ENCODE results near the gene TRMT1. TPM values are rescaled to one million over a fixed set of nuclear protein-coding genes. Genes with fewer than 3 reads are reported as not detected.
"Not testable (repeated sequence)": the region's sequence is repeated elsewhere in the genome, so short reads cannot be mapped to it uniquely, and the experiment has no call there.

Gene TRMT1
- total RNA-seq (2014; rRNA removed) (91.8 and 117 TPM in 2 replicates), Bru-seq, nascent RNA (percentile 79 among the genes with signal in this experiment), BruChase-seq, experiment 1, labeled RNA remaining after a 6-hour chase (percentile 93 among the genes with signal in this experiment), BruChase-seq, experiment 2, labeled RNA remaining after a 2-hour chase (percentile 91 among the genes with signal in this experiment)
- long read RNA-seq, transcript TRMT1-202 (17 exons, 2,142 nt), result major isoform, 37 of 159 reads
- long read RNA-seq, transcript TRMT1-203 (16 exons, 2,263 nt), result minor isoform, 8 of 159 reads
- long read RNA-seq, partial matches to known transcripts, result 51 of 159 reads
- long read RNA-seq, other reads (novel, unspliced or antisense), result 60 of 159 reads

DNA sequence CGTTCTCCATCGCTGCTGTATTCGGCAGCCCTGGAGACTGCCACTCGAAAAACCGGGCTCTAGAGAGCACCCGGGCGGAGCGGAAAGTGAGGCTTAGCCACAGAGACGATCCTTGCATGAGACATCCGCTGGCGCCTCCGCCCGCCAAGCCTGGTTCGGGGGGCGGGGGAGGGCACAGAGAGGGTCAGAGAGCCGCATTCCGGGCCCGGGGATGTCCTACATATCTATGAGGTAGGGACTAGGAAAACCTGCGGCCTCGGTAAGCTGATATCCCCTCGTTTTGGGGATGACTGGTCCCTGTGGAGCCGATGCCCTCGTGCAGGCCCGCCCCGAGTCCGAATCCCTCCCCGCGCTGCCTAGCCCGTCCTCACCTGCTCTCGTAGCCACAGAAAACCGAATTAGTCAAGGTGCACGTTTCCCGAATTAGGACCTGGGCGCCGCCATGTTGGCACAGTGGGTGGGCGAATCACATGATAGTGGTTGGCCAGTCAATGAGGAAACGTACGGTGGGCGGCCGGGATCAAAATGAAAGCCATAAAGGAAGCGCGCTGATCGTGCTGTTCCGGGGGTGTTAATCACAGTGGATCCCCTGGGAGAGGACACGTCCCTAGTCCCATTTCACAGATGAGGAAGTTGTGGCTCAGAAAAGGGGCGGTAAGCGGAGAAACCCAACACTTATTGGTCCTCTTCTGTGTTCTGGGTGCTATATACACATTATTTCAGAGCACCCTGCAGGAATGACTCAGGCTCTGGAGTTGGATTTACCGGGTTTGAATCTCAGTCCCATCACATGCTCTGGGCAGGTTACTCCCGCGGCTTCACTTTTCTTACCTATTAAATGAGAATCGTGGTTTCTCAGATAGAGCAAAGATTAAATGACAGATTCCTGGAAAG, at the start of gene TRMT1:
Gene TRMT1 (minus strand): TSS at position 459 of the 894 bp plus-strand sequence. CDS start 341 bp downstream, at position 118.
- DNase-seq (peak; percentile 97), ATAC-seq (peak; percentile 52)
- POLR2A ChIA-PET (ENCODE audit: unreplicated experiment), result no interaction called here
- Histone ChIP-seq H2AFZ (ENCODE audit: low read length) (peak within 1 kb of the TSS; percentile 82), H3F3A (ENCODE audit: low read length, unreplicated experiment) (peaks cover 4% of the 10 kb centered on the region), H3K36me3 (ENCODE audit: low read depth, low read length) (peaks cover 20% of the 10 kb centered on the region; the same call in 1 of the 2 replicates), H3K4me1 (ENCODE audit: insufficient read depth, low read length) (peaks cover 38% of the 10 kb centered on the region), H3K27ac (ENCODE audit: low read length) (peak within 1 kb of the TSS; percentile 81), H4K20me1 (ENCODE audit: low read length) (peaks cover 26% of the 10 kb centered on the region), H3K9me3 (ENCODE audit: low read length) (no peaks in the 10 kb centered on the region), H3K79me2 (ENCODE audit: low read length) (peaks cover 67% of the 10 kb centered on the region), H3K9ac (ENCODE audit: low read length) (peak within 1 kb of the TSS; percentile 94), H3K9me2 (replicated peaks; ENCODE audit: low read length) (no peaks in the 10 kb centered on the region), H3K4me3 (ENCODE audit: low read length) (peak within 1 kb of the TSS; percentile 91), H3K4me2 (ENCODE audit: low read length) (peak within 1 kb of the TSS; percentile 96), H3K27me3 (ENCODE audit: low read length) (no peaks in the 10 kb centered on the region)
- intact Hi-C loops (cut with micrococcal nuclease), result loop anchor here (1.0 kb wide), 1 partner anchor 34 kb away; the partner anchor contains the start of genes IER2 and STX10
- CTCF ChIA-PET, result interaction anchor here (0.6 to 0.7 kb wide), 2 partner anchors 134 to 154 kb away, joined by 4 to 6 read pairs; no protein-coding TSS in a partner anchor
- BruUV-seq (replicated peaks), result TSS peak; percentile 83
- TF ChIP-seq EZH2 (IDR thresholded peaks at IDR 0.05; ENCODE audit: low read length, unreplicated experiment) (no peak), EZH2phosphoT487 (IDR thresholded peaks at IDR 0.05; ENCODE audit: borderline replicate concordance, low read length) (no peak)
- TF ChIP-seq, protein P1, sequence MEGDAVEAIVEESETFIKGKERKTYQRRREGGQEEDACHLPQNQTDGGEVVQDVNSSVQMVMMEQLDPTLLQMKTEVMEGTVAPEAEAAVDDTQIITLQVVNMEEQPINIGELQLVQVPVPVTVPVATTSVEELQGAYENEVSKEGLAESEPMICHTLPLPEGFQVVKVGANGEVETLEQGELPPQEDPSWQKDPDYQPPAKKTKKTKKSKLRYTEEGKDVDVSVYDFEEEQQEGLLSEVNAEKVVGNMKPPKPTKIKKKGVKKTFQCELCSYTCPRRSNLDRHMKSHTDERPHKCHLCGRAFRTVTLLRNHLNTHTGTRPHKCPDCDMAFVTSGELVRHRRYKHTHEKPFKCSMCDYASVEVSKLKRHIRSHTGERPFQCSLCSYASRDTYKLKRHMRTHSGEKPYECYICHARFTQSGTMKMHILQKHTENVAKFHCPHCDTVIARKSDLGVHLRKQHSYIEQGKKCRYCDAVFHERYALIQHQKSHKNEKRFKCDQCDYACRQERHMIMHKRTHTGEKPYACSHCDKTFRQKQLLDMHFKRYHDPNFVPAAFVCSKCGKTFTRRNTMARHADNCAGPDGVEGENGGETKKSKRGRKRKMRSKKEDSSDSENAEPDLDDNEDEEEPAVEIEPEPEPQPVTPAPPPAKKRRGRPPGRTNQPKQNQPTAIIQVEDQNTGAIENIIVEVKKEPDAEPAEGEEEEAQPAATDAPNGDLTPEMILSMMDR (conservative IDR thresholded peaks at IDR 0.05; ENCODE audit: low read depth, low read length), result no peak

DNA sequence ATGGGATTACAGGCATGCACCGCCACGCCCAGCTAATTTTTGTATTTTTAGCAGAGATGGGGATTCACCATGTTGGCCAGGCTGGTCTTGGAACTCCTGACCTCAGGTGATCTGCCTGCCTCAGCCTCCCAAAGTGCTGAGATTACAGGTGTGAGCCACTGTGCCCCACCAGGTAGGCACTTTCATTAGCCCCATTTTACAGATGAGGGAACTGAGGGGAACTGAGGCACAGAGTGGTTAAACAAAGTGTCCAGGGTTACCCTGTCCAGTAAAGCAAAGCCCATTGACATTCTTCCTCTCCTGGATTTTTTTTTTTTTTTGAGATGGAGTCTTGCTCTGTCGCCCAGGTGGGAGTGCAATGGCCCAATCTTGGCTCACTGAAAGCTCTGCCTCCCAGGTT, 49.6 kb upstream of the TRMT1 start:
- DNase-seq; BruUV-seq (replicated peaks); H3K4me2 ChIP-seq (ENCODE audit: low read length); H3K9me3 ChIP-seq (ENCODE audit: low read length); H3K4me3 ChIP-seq (ENCODE audit: low read length); H4K20me1 ChIP-seq (ENCODE audit: low read length); ATAC-seq; H3K9me2 ChIP-seq (replicated peaks; ENCODE audit: low read length); H3K36me3 ChIP-seq (ENCODE audit: low read depth, low read length); H3K27me3 ChIP-seq (ENCODE audit: low read length); H2AFZ ChIP-seq (ENCODE audit: low read length); CTCF ChIA-PET: not testable (repeated sequence)
- POLR2A ChIA-PET (ENCODE audit: unreplicated experiment), result interaction anchor here (2.1 kb wide), 1 partner anchor 13 kb away, joined by 16 read pairs; no protein-coding TSS in a partner anchor
- Histone ChIP-seq H3K79me2 (ENCODE audit: low read length) (peaks cover 33% of the 10 kb centered on the region), H3K9ac (ENCODE audit: low read length) (peak overlapping the region; percentile 95), H3K4me1 (ENCODE audit: insufficient read depth, low read length) (peaks cover 91% of the 10 kb centered on the region), H3F3A (ENCODE audit: low read length, unreplicated experiment) (peaks cover 11% of the 10 kb centered on the region), H3K27ac (ENCODE audit: low read length) (peak overlapping the region; percentile 97)
- intact Hi-C loops (cut with micrococcal nuclease), result loop anchor here (10.0 kb wide), 1 partner anchor 669 kb away; no protein-coding TSS in a partner anchor

All from PC-3 (cell line).